GM18520 (cell line): ENCODE measurements around the gene PREX1.

Experiments
- ATAC-seq: cut with Tn5 transposase; IDR thresholded peaks from one replicate; pipeline ENCODE4 v1.9.1; 2021; ENCODE audit not compliant: unreplicated experiment

Gene PREX1

GRCh38 chr20:48686238-48687116, 141.3 kb downstream of the PREX1 start:
- ATAC-seq = no peak

GRCh38 chr20:48685300-48685699, 142.5 kb downstream of the PREX1 start:
- ATAC-seq = no peak

GRCh38 chr20:48684501-48685041, 143.2 kb downstream of the PREX1 start:
- no peak for ATAC-seq

- ATAC-seq = no peak
Observed at GRCh38 chr20:48683467-48684175, 144.2 kb downstream of the PREX1 start.

GRCh38 chr20:48682529-48683363, 145.1 kb downstream of the PREX1 start:
- no peak for ATAC-seq

GRCh38 chr20:48681873-48682426, 145.8 kb downstream of the PREX1 start:
- ATAC-seq = no peak

- ATAC-seq = no peak
Observed at GRCh38 chr20:48681201-48681872, 146.5 kb downstream of the PREX1 start.

GRCh38 chr20:48680650-48681049, 147.1 kb downstream of the PREX1 start:
- ATAC-seq = no peak

GRCh38 chr20:48679599-48679998, 148.2 kb downstream of the PREX1 start:
- ATAC-seq = no peak

GRCh38 chr20:48679011-48679410, 148.8 kb downstream of the PREX1 start:
- ATAC-seq = no peak

GRCh38 chr20:48678421-48678820, 149.4 kb downstream of the PREX1 start:
- no peak for ATAC-seq

GRCh38 chr20:48676795-48677460, 150.9 kb downstream of the PREX1 start:
- ATAC-seq = no peak

GRCh38 chr20:48676125-48676524, 151.7 kb downstream of the PREX1 start:
- ATAC-seq = no peak

GRCh38 chr20:48674461-48674860, 153.3 kb downstream of the PREX1 start:
- ATAC-seq = no peak

- no peak for ATAC-seq
Observed at GRCh38 chr20:48673507-48673906, 154.3 kb downstream of the PREX1 start.

- no peak for ATAC-seq
Observed at GRCh38 chr20:48672324-48672723, 155.5 kb downstream of the PREX1 start.

GRCh38 chr20:48671141-48671540, 156.7 kb downstream of the PREX1 start:
- no peak for ATAC-seq

- ATAC-seq = no peak
Observed at GRCh38 chr20:48669946-48670605, 157.7 kb downstream of the PREX1 start.

GRCh38 chr20:48668451-48668946, 159.3 kb downstream of the PREX1 start:
- ATAC-seq = no peak
